Mesendoderm (in vitro differentiated cells): ENCODE results near the gene STK35.

Experiments used
- DNase-seq: peaks from one replicate; pipeline ENCODE4 v3.0.0; 2013
- H2AK5ac ChIP-seq: 2 replicates; pipeline ENCODE4 v1.6.1; 2013; ENCODE audit warnings: low read length, inconsistent platforms
- H2BK120ac ChIP-seq: 2 replicates; pipeline ENCODE4 v1.6.1; 2013; ENCODE audit warnings: low read depth, mild to moderate bottlenecking, low read length, moderate library complexity, mixed read lengths
- H2BK15ac ChIP-seq: replicated peaks from 2 replicates; pipeline ENCODE4 v1.6.1; 2013; ENCODE audit warnings: low read depth, mild to moderate bottlenecking, moderate library complexity
- H2BK5ac ChIP-seq: 2 replicates; pipeline ENCODE4 v1.6.1; 2013; ENCODE audit warnings: low read length, inconsistent platforms
- H3K18ac ChIP-seq: 2 replicates; pipeline ENCODE4 v1.6.1; 2013; ENCODE audit warnings: mild to moderate bottlenecking, low read length, mixed read lengths
- H3K23ac ChIP-seq: one replicate; pipeline ENCODE4 v1.6.1; 2013; ENCODE audit warnings: low read length
- H3K27ac ChIP-seq: 2 replicates; pipeline ENCODE4 v1.5.1; 2013; ENCODE audit warnings: low read depth, mild to moderate bottlenecking, inconsistent platforms, low read length, moderate library complexity
- H3K27me3 ChIP-seq: 2 replicates; pipeline ENCODE4 v1.6.1; 2013; ENCODE audit warnings: low read length, control low read depth, mild to moderate bottlenecking, inconsistent platforms; ENCODE audit not compliant: insufficient read depth, poor library complexity
- H3K36me3 ChIP-seq: 2 replicates; pipeline ENCODE4 v1.6.1; 2013; ENCODE audit warnings: low read length, inconsistent platforms; ENCODE audit not compliant: control insufficient read depth, insufficient read depth
- H3K4ac ChIP-seq: one replicate; pipeline ENCODE4 v1.6.1; 2013; ENCODE audit warnings: low read depth, mild to moderate bottlenecking, low read length, moderate library complexity
- H3K4me1 ChIP-seq: 2 replicates; pipeline ENCODE4 v1.6.1; 2013; ENCODE audit warnings: low read depth, low read length, inconsistent platforms; ENCODE audit not compliant: control insufficient read depth
- H3K4me2 ChIP-seq: 2 replicates; pipeline ENCODE4 v1.6.1; 2013; ENCODE audit warnings: low read length
- H3K4me3 ChIP-seq: 2 replicates; pipeline ENCODE4 v1.5.1; 2013; ENCODE audit warnings: mild to moderate bottlenecking, low read length
- H3K56ac ChIP-seq: one replicate; pipeline ENCODE4 v1.6.1; 2013; ENCODE audit warnings: low read length
- H3K79me1 ChIP-seq: 2 replicates; pipeline ENCODE4 v1.6.1; 2013; ENCODE audit warnings: low read length, inconsistent platforms
- H3K79me2 ChIP-seq: 2 replicates; pipeline ENCODE4 v1.6.1; 2013; ENCODE audit warnings: mild to moderate bottlenecking, low read length; ENCODE audit not compliant: control insufficient read depth, insufficient read depth
- H3K9ac ChIP-seq: 2 replicates; pipeline ENCODE4 v1.6.1; 2013; ENCODE audit warnings: low read length, inconsistent platforms
- H4K5ac ChIP-seq: one replicate; pipeline ENCODE4 v1.6.1; 2013; ENCODE audit warnings: low read length
- H4K8ac ChIP-seq: one replicate; pipeline ENCODE4 v1.6.1; 2013; ENCODE audit warnings: low read depth, mild to moderate bottlenecking, control low read depth, low read length, moderate library complexity
- WGBS: extraction: QIAGEN DNeasy Blood & Tissue Kit; methylation state at CpG from one replicate; pipeline ENCODE4 v1.1.7; 2013; ENCODE audit warnings: low lambda C conversion rate, missing lambda C conversion rate; ENCODE audit not compliant: insufficient coverage; ENCODE audit errors: extremely low coverage; 5-methylcytosine and 5-hydroxymethylcytosine counted together

STK35 gene

DNA sequence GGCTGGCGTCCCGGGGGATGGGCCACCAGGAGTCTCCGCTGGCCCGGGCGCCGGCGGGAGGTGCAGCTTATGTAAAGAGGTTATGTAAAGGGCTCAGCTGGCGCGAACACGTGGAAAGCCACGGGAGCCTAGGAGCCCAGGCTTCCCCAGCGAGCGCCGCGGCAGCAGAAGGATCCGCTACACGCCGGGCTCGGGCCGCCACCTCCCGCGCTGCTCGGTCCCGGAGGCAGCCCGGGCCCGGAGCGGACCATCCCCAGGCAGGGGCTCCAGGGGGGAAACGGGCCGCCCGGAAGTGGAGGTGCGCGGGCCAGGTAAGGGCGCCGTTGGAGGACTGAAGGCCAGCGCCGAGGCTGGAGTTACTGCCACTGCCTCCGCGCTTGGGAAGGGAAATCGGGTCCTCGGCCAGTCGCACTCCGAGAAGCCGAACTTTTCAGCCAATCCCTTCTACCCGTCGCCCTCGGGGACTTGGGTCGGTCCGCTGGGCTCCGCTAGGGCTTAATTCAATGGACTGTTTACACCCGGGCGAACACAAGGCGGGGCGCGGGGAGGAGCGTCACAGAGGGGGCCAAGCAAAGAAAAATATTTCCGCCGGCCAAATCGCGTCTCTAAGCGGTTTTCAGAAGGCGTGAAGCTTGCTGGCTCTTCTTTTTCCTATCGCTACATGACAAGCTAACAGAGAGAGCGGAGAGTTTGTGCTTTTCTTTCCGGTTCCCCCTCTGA is 398 bp downstream of the STK35 start:
- H3K27me3 ChIP-seq, result no peaks in the 10 kb centered on the region
- peak overlapping the region; percentile 79 for H3K4me3 ChIP-seq
- H3K23ac ChIP-seq, result peak overlapping the region; percentile 20
- peak overlapping the region; percentile 88 for H3K56ac ChIP-seq
- H3K18ac ChIP-seq, result peak overlapping the region; percentile 70
- H2AK5ac ChIP-seq, result no peak overlapping the region
- peak; percentile 97 for DNase-seq
- peak overlapping the region; percentile 61 for H3K4ac ChIP-seq
- peak overlapping the region; percentile 96 for H3K27ac ChIP-seq
- H3K36me3 ChIP-seq, result no peaks in the 10 kb centered on the region
- H2BK15ac ChIP-seq, result no peak overlapping the region
- H3K4me1 ChIP-seq, result peaks cover 4% of the 10 kb centered on the region
- H2BK120ac ChIP-seq, result no peak overlapping the region
- H4K5ac ChIP-seq, result peak overlapping the region; percentile 96
- H3K79me2 ChIP-seq, result peaks cover 33% of the 10 kb centered on the region
- H3K4me2 ChIP-seq, result peak overlapping the region; percentile 61
- H3K9ac ChIP-seq, result peak overlapping the region; percentile 81
- no peak overlapping the region for H4K8ac ChIP-seq
- WGBS, result no CpG with 5 or more reads among the region's 64 CpGs
- H3K79me1 ChIP-seq, result peaks cover 18% of the 10 kb centered on the region
- peak overlapping the region; percentile 92 for H2BK5ac ChIP-seq

- WGBS, result no CpG with 5 or more reads among the region's 95 CpGs
- peak overlapping the region; percentile 81 for H3K9ac ChIP-seq
- no peak overlapping the region for H2AK5ac ChIP-seq
- no peak overlapping the region for H3K23ac ChIP-seq
- peaks cover 4% of the 10 kb centered on the region for H3K4me1 ChIP-seq
- peaks cover 18% of the 10 kb centered on the region for H3K79me1 ChIP-seq
- peak overlapping the region; percentile 89 for H3K18ac ChIP-seq
- no peaks in the 10 kb centered on the region for H3K27me3 ChIP-seq
- H4K5ac ChIP-seq, result no peak overlapping the region
- H4K8ac ChIP-seq, result no peak overlapping the region
- peak; percentile 93 for DNase-seq
- no peak overlapping the region for H2BK15ac ChIP-seq
- H3K4ac ChIP-seq, result no peak overlapping the region
- peak overlapping the region; percentile 79 for H3K4me3 ChIP-seq
- H2BK120ac ChIP-seq, result no peak overlapping the region
- H3K36me3 ChIP-seq, result no peaks in the 10 kb centered on the region
- H3K4me2 ChIP-seq, result peak overlapping the region; percentile 61
- peak overlapping the region; percentile 88 for H3K56ac ChIP-seq
- peak overlapping the region; percentile 96 for H3K27ac ChIP-seq
- peak overlapping the region; percentile 22 for H2BK5ac ChIP-seq
- H3K79me2 ChIP-seq, result peaks cover 38% of the 10 kb centered on the region
These were observed 1.2 kb downstream of the STK35 start for GRCh38 chr20:2102585-2103460.

DNA sequence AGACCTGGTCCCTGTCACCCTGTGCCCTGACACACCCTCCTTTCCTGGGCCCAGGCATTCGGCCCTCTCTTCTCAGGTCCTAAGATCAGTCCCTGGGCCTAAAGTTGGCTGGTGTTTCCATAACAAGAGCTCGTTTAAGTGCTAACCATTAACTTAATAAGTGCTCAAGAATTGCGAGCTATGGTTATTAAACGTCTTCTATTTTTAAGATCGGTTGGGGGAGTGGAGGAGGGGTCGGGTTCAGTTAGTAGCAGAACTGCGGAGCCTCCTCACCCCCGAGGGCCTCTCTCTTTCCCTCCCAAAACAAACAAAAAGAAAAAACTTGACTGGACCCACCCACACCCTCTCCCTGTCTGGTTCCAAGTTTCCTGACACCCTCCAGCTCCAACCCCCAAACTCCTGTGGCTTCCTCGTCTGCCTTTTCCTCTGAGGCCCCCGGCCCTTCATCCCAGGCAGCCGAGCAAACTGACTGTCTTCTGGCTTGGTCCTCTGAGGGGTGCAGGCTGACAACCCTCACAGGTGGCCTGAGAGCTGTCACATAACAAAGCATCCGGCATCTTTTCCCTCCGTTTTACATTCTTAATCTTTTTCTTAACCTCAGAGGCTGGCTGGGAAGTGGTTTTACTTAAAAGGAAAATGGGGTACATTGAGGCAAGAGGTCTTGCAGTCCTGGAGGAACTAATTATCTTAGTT is 2.0 kb downstream of the STK35 start:
- Histone ChIP-seq H3K4me1 (peaks cover 4% of the 10 kb centered on the region), H3K4me2 (peak overlapping the region; percentile 61), H3K56ac (peak overlapping the region; percentile 88), H3K4me3 (peak overlapping the region; percentile 61), H3K79me2 (peaks cover 44% of the 10 kb centered on the region), H3K79me1 (peaks cover 19% of the 10 kb centered on the region), H2BK120ac (no peak overlapping the region), H3K27ac (no peak overlapping the region), H3K9ac (peak overlapping the region; percentile 81), H3K23ac (no peak overlapping the region), H4K8ac (no peak overlapping the region), H3K4ac (no peak overlapping the region), H3K27me3 (no peaks in the 10 kb centered on the region), H2BK15ac (no peak overlapping the region), H2AK5ac (no peak overlapping the region), H4K5ac (no peak overlapping the region), H3K36me3 (no peaks in the 10 kb centered on the region), H2BK5ac (no peak overlapping the region), H3K18ac (no peak overlapping the region)
- DNase-seq, result no peak
- WGBS, result no CpG with 5 or more reads among the region's 13 CpGs

- WGBS, result no CpG with 5 or more reads among the region's 8 CpGs
- Histone ChIP-seq H4K5ac (no peak overlapping the region), H3K79me2 (peaks cover 49% of the 10 kb centered on the region), H2BK5ac (no peak overlapping the region), H3K27me3 (no peaks in the 10 kb centered on the region), H2BK15ac (no peak overlapping the region), H3K4me2 (peak overlapping the region; percentile 61), H3K36me3 (no peaks in the 10 kb centered on the region), H4K8ac (no peak overlapping the region), H3K9ac (peak overlapping the region; percentile 81), H3K18ac (no peak overlapping the region), H3K79me1 (peaks cover 19% of the 10 kb centered on the region), H3K23ac (no peak overlapping the region), H2BK120ac (no peak overlapping the region), H3K4me3 (peak overlapping the region; percentile 61), H2AK5ac (no peak overlapping the region), H3K4me1 (peaks cover 4% of the 10 kb centered on the region), H3K56ac (peak overlapping the region; percentile 58), H3K27ac (no peak overlapping the region), H3K4ac (no peak overlapping the region)
- no peak for DNase-seq
These were observed 2.6 kb downstream of the STK35 start for GRCh38 chr20:2104236-2104635.

DNA sequence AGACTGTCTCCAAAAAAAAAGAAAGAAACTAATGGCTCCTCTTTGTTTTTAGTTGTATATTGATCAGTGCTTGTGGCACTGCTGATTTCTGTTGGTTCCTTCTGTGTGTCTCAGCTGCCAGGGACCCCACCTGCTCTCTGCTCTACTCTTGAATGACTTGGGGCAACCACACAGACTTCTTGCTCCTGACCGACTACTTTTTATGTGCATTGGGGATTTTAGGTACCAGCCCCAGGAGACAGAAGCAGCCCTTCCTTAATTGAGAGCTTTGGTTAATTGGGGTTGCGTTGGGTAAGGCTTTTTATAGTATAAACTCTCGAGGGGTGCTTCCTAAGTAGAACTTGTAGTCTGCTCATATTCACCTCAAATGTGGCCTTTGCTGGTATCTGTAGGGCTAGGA is 6.9 kb downstream of the STK35 start:
- no peak overlapping the region for H4K5ac ChIP-seq

More for the DNA sequence above, 6.9 kb downstream of the STK35 start:
- Histone ChIP-seq H3K4ac (no peak overlapping the region), H2BK15ac (no peak overlapping the region), H2BK5ac (no peak overlapping the region), H3K27ac (no peak overlapping the region), H3K79me1 (peaks cover 42% of the 10 kb centered on the region), H4K8ac (no peak overlapping the region), H3K79me2 (peaks cover 76% of the 10 kb centered on the region), H2BK120ac (no peak overlapping the region), H2AK5ac (no peak overlapping the region), H3K4me3 (no peak overlapping the region), H3K23ac (no peak overlapping the region), H3K36me3 (no peaks in the 10 kb centered on the region), H3K56ac (no peak overlapping the region), H3K27me3 (no peaks in the 10 kb centered on the region), H3K4me2 (no peak overlapping the region), H3K9ac (no peak overlapping the region), H3K4me1 (peaks cover 2% of the 10 kb centered on the region), H3K18ac (no peak overlapping the region)
- DNase-seq, result no peak
- WGBS, result no CpG with 5 or more reads among the region's 3 CpGs
